Activated CD8-positive, alpha-beta memory T cell treated with anti-CD3 and anti-CD28 coated beads, Interleukin-2, amount 50 U/mL, for 1 hour (primary cell): ENCODE measurements around the gene GNAO1.

Experiments
- DNase-seq: peaks from one replicate; pipeline ENCODE4 v3.0.0-alpha.2; 2020; ENCODE audit errors: extremely low read depth

GNAO1 gene

DNA sequence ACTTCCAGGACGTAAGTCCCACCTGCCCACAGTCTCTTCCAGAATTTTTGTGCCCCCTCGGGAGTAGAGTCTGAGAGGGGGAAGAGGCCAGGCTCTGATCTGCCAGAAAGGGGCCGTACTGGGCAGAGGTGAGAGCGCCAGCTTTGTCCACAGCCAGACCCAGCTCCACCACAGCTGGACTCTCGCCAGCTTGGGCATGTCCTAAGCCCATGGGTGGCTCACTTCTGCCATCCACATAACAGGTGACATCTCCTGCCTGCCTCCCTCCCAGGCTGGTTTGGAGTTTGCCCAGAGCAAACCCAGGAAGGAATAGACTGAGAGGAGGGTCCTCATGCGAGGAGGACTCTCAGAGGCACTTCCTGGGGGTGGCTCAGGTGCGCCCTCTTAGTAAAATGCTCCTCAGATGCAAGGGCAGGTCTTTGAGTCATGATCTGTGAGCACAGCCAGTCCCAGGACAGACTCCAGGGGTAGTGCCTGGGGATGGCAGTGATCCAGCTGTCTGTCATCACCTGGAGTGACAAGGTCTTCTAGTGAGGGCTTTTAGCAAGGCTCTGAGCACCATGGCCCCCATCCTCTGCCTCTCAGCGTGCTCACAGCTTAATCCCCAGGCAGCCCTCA lies 144.9 kb downstream of the GNAO1 start:
- no peak for DNase-seq

DNA sequence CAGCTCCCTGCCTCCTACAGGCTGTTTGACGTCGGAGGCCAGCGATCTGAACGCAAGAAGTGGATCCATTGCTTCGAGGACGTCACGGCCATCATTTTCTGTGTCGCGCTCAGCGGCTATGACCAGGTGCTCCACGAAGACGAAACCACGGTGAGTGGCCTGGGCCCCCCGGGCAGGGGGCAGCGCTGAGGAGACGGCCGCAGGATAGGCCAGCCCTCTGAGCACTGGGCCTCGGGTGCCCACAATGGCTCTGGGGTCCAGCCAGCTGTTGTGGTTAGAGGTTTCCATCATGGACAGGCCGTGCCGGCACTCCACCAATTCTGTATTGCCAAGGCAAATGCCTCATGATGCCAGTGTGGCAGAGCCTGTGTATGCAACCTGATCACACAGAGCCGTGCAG lies 145.4 kb downstream of the GNAO1 start:
- no peak for DNase-seq

- DNase-seq = no peak
These were observed 146.0 kb downstream of the GNAO1 start for GRCh38 chr16:56337131-56337857.

- DNase-seq = no peak
These were observed 146.6 kb downstream of the GNAO1 start for GRCh38 chr16:56337858-56338325.

DNA sequence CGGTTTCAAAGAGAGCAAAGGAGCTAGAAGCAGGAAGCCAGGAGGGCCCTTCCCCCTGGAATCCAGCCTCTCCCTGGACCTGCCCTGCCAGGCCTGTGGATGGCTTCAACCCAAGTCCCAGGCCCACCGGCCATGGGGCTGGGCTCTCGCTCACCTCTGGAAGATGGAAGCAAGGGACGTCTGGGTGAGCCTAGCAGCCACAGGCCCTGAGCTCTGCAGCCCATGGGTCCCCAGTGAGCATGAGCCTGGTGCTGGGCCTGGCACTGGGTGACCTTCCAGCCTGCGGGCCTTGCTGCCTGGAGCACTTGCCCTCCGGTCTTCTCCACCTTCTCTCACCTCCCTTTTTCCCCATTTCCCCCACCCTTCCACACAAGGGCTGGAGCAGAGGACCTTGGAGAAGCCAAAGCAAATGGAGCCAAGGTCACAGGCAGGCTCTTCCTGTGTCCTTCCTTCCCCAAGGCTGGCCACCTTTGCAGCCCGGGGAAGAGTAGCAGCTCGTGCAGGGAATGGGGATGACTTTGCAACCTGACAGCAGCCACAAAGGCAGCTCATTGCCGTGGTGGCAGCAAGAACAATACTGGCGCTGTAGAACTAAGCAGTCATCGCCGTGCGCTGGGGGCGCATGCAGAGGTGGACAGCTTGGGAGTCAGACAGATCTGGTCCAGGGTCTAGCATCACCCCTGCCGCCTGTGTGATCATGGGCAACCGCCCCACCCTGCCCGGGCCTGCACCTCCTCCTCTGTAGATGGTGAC lies 147.5 kb downstream of the GNAO1 start:
- DNase-seq = no peak

DNA sequence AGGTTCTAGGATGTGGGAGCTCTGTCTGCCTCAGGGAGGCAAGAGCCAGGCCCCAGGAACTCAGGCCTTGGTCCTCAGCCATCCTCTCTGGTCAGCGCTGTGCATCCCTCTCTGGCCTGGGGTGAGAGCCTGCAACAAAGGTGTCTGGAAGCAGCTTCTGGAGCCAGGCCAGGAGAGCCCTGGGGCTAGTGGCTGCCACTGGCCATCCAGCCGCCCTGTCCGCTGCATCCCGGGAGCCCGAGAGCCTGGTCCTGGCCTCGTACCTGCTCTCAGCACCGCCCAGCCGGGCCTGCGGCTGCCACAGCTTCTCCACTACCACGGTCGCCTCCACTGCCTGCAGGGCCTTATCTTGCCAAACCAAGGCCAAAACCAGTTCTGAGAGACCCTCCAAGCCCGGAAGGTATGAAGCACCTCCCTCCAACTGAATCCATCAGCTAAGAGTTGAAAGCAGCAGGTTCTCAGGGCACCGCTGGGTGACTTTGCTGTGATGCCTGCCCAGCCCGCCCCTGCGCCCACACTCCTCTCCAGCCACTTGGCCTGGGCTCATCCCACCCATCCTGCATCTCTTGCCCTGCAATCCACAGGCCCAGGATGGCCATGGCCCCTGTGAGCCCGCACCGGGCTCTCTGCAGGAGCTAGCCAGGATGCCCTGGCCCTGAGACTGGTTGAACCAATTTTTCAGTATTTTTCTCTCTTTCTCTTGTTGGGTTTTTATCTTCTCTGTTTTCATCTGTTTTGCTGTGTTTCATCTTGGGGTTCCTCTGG lies 148.3 kb downstream of the GNAO1 start:
- DNase-seq = no peak

DNA sequence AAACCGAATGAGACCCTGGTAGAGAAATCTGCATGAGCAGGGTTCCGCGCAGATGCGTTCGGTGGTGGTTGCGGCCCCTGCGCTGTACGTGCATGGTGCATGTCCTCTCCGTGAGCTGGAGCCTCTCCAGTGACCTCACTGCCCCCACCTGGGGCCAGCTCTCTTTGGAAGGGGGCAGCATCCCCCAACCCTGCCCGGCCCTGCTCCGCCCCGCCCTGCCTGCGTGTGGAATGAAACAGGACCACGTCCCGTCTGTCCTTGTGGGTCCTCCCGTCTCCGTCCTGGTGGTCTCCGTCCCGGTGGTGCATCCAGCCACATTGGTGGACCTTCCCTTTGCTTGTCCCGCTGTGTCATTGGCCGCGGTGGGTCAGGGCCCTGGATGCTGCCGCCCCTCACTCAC lies 149.1 kb downstream of the GNAO1 start:
- no peak for DNase-seq

DNA sequence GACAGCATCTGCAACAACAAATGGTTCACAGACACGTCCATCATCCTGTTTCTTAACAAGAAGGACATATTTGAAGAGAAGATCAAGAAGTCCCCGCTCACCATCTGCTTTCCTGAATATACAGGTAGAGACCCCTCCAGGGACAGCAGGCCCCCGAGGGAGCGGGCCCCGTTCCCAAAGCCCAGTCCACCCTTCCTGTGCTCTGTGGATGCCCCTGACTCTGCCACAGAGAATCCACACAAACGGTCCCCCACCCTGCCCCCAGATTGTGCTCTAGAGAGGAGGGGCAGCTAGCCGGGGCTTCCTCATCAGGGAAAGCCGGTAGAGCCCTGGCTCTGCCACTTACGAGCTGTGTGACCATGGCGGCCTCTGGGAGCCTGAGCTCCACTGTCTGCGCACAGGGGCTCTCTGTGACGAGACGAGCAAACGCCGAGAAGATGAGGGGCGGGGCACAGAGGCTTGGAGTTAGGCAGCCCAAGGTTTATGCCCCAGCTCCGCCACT lies 149.6 kb downstream of the GNAO1 start:
- no peak for DNase-seq

GRCh38 chr16:56341656-56342399 lies 150.5 kb downstream of the GNAO1 start:
- no peak for DNase-seq

DNA sequence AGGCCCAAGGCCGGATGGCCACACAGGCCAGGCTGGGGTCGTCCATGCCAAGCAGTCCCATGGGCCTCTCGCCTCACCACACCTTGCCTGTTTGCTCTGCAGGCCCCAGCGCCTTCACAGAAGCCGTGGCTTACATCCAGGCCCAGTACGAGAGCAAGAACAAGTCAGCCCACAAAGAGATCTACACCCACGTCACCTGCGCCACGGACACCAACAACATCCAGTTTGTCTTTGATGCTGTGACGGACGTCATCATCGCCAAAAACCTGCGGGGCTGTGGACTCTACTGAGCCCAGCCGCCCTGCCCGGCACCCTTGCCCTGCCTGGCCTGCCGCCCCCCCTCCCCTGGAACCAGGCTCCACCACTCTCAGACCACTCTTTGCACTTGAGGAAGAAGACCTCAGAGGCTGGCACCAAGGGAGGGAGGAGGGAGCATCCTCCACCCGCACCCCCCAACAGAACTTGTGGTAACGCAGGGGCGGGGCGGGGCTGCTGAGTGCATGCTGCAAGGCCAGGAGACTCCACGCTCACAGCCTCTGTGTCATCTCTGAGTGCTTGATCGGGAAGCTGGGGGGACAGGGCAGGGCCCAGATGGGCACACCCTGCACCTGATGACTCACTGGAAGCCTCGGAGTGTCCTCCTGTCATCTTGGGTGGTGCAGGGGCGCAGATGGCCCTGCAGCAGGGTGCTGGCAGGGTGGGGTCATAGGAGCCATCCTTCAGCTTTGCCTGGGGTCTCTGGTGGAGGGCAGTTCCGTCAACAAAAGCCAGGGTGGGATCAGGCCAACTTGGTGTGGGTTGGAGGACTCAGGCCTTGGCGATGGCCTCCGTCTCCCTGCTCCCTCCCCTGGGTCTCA lies 152.6 kb downstream of the GNAO1 start:
- DNase-seq = no peak

DNA sequence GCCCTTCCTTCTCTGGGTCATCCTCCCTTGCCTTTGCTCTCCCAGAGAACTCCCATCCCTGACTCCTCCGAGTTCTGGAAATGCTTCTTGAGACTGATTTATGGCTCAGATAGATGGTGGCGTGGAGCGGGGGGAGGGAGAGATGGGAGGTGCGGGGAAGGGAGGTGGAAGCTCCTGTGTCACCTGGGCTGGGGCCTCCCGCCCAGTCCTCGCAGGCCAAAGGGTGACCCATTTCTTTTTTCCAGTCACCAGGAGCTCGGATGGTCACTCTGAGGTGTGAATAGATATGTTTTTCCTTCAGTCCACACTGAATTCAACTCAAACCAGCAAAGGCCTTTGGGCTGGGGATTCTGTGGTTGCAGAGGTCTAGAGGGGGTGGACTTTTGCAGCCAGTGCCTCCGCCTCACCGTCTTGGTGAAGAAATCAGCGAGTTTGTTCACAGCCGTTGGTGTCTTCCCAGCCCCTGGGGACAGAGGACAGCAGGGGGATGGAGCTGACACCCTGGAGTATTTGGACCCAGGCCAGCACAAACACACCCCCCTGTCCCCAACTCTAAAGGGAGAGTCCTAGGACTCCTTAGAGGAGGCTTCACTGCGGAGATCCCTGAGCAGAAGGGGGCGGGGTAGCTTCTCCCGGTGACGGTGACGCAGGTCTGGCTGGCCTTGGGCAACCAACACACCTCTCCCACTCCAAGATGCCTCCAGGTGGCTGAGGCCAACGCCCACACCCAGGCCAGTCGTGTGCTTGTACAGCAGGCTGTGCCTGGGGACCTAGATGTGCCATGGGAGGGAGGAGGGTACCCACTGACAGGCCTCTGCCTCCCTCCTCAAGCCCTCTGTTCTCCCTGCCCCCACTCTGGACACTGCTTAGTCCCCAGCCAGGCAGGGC lies 153.5 kb downstream of the GNAO1 start:
- no peak for DNase-seq

DNA sequence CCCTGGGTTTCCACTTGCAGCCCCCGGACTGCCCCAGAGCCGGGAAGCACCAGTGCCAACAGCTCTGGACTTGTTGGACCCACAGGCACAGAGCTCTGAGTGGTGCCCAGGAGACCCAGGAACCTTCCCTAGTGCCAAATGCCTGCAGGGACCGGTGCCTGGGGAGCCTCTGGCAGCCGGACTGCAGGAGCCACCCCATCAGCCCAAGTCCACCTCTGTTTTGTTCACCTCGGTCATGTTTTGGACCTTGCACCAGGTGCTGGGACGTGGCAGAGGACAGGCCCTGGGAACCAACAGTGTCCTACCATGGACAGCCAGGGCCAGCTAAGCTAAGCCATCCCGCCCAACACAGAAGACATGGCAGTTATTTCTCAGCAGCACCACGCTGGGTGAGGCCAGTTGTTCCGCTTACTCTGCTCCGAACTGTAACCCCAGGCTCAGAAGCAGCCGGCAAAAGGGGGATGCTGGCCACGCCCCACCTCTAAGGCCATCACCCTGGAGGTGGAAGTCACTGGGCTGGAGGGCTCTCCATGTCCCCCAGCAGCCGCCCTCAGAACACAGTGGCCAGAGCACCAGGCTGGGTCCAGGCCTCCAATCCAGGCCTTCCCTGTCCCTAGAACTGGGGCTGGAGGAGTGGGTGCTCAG lies 154.2 kb downstream of the GNAO1 start:
- DNase-seq = no peak

DNA sequence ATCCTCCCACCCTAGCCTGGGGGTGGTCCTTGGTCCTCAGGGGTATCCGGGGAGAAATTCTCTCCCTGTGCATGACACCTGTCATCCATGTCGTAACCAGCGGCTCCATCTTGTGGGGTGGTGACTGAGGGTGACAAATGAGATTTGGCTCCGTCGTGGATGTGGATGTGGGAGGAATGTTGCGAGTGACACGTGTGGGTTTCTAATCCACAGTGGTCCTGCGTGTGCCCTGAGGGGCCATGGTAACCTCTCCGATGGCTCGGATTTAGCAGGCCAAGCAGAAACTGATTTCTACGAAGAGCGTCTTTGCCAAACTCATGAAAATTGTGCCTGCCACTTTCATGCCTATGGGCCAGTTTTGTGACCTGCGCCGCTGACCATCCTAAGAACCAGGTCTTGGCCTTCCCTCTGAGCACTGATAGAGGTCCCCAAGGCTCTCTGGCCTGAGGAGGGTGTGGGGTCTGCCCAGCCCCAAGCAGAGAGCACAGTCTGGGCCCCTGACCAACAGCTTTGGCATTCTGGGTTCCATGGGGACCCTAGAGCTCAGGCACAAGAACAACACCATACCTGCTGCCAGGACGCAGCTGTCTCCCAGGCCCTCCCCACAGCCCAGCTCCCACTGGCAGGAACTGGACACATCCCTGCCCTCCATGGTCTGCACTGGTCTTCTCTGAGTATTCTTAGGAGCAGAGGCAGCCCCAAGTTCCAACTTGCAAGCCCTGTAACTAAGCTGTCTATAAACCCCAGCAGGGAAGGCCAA lies 155.0 kb downstream of the GNAO1 start:
- DNase-seq = no peak

DNA sequence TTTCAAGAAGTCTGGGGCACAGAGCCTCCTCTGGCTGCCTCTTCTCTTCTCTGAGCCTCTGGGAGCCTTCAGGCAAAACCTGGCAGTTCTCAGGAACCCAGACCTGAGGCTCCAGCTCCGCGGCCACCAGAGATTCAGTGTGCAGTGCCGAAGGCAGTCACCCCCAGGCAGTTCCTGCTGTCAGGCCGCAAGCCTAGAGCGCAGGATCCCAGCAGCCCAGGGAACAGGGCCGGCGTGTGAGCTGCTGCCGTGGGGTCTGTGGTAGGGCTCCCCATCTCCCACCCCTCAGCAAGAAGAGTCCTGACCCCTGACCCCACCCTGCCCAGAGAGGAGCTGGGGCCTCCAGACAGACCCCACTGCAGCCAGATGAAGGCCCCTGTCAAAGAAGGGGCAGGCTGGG lies 155.9 kb downstream of the GNAO1 start:
- no peak for DNase-seq

DNA sequence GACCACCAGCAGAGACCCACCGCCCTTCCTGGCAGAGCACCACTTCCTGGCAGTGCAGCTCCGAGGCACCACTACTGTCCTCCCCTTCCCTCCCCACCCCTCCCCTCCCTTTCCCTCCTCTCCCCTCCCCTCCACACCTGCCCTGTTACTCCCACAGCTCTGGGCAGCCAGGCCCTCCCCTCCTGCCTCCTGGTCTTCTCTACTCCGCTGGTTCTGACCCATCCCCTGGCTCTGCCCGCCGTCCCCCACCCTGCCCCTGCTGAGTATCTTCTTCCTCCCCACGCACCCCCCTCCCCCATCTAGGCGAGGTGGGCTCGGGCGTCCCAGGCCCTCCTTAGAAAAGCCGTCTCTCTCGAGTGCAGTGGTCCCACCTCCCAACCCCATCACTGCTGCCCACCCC lies 156.4 kb downstream of the GNAO1 start:
- DNase-seq = no peak

GRCh38 chr16:56348168-56349085 lies 157.1 kb downstream of the GNAO1 start:
- no peak for DNase-seq

GRCh38 chr16:56349086-56349415 lies 157.8 kb downstream of the GNAO1 start:
- no peak for DNase-seq
